HG02840 (cell line): Measurements from ENCODE around the gene TSC22D4.
A peak's percentile ranks its signal among the peaks of the same experiment; 100 is the strongest.
"Not testable (repeated sequence)": the region's sequence is repeated elsewhere in the genome, so short reads cannot be mapped to it uniquely, and the experiment has no call there.

Experiments used
- ATAC-seq: cut with Tn5 transposase; IDR thresholded peaks from one replicate; pipeline ENCODE4 v1.9.1; 2021; ENCODE audit warnings: mild to moderate bottlenecking, moderate library complexity, moderate number of reproducible peaks; ENCODE audit not compliant: unreplicated experiment, low FRiP score

Gene TSC22D4

DNA sequence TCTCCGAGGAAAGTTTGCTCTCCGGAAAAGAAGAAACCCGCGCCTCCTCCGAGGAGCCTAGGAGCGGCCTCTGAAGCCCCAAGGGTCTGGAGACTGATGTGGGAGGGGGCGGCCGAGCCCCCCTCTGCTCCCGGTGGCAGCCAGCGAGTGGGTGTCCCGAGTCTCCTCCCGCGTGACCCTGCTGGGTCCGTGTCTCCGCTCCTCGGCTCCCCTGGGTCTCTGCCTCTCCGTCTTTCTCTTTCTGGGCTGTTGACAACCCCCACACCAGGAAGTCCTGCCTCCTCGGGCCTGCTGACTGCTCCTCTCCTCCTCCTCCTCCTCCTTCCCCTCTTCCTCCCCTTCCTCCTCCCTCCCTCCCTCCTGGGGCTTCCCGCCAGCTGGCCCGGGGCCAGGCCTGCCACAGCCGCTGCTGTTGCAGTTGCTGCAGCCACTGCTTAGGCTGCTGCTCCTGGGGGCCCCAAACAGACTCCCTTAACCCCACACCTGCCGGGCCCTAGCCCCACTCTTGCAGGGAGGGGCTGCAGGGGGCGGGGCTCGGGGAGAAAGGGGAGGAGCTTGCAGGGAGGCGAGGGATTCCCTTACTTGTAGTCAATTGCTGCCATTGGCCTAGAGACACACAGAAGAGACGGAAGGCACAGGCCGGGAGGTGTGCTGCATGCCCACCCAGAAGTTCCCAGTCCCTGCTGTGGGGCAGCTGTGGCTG lies at the start of gene TSC22D4:
TSS of gene TSC22D4 (minus strand) at position 257 of the 703 bp plus-strand sequence. CDS start 1,176 bp downstream, outside the sequence.
- ATAC-seq: peak; percentile 47

DNA sequence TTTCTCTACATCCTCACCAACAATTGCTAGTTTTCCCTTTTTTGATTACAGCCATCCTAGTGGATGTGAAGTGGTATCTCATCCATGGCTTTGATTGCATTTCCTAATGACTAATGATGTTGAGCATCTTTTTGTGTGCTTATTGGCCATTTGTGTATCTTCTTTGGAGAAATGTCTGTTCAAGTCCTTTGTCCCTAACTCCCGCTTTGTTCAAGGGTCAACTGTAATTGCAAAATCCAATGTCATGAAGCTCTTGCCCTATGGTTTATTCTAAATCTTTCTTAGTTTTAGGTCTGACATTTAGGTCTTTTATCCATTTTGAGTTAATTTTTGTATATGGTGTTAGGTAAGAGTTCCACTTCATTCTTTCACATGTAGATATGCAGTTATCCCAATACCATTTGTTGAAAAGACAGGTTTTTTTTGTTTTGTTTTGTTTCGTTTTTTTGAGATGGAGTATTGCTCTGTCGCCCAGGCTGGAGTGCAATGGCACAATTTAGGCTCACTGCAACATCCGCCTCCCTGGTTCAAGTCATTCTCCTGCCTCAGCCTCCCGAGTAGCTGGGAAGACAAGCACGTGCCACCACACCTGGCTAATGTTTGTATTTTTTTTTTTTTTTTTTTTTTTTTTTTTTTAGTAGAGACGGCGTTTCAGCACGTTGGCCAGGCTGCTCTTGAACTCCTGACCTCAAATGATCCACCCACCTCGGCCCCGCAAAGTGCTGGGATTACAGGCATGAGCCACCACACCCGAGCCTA lies 49.3 kb upstream of the TSC22D4 start:
- not testable (repeated sequence) for ATAC-seq

DNA sequence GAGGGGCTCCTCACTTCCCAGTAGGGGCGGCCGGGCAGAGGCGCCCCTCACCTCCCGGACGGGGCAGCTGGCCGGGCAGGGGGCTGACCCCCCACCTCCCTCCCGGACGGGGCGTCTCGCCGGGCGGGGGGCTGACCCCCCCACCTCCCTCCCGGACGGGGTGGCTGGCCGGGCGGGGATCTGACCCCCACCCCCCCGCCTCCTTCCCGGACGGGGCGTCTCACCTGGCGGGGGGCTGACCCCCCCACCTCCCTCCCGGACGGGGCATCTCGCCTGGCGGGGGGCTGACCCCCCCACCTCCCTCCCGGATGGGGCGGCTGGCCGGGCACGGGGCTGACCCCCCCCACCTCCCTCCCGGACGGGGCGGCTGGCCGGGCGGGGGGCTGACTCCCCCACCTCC lies 44.2 kb upstream of the TSC22D4 start:
- not testable (repeated sequence) for ATAC-seq

DNA sequence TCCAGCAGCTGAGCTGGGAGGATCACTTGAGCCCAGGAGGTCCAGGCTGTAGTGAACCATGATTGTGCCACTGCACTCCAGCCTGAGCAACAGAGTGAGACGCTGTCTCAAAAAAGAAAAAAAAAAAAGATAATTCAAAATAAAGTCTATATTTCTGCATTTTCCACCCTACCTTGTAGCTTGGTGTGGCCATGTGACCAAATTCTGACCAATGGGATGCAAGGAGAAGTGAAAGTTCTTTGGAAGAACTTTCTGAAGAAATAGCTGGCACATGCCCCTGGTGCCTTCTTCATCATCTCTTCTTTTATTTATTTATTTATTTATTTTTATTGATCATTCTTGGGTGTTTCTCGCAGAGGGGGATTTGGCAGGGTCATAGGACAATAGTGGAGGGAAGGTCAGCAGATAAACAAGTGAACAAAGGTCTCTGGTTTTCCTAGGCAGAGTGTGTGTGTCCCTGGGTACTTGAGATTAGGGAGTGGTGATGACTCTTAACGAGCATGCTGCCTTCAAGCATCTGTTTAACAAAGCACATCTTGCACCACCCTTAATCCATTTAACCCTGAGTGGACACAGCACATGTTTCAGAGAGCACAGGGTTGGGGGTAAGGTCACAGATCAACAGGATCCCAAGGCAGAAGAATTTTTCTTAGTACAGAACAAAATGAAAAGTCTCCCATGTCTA lies 43.0 kb upstream of the TSC22D4 start:
- not testable (repeated sequence) for ATAC-seq

DNA sequence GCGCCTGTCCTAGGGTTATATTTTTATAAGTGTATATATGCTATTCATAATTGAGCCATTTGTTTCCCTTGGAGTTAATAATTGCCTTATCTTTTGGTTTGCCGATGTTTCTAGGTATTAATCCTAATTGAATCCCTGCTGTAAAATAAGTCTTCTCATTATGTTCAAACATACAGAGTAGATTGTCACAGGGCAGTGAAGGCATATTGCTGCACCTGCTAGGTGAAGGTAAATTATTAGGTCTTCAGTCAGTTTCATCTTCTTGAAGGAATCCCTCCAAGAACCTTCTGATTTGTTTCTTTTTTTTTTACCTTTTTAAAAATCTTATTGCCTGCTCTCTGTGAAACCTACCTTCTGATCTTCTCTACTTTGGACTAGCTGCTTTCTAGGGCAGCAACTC lies 42.1 kb upstream of the TSC22D4 start:
- ATAC-seq: no peak

DNA sequence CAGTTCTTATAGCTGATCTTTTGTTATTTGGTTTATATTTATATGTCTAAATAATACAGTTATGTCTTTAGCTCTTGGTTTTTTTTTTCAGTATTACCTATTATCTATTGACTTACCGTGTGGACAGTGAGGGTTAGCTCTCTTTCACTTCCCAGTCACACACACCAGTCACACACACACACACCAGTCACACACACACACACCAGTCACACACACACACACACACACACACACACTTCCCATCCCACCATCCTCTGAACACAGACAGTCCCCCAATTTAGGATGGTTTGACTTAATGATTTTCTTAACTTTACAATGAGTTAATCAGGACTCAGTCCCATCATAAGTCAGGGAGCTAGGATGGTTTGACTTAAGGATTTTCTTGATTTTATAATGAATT lies 41.1 kb upstream of the TSC22D4 start:
- ATAC-seq: no peak

DNA sequence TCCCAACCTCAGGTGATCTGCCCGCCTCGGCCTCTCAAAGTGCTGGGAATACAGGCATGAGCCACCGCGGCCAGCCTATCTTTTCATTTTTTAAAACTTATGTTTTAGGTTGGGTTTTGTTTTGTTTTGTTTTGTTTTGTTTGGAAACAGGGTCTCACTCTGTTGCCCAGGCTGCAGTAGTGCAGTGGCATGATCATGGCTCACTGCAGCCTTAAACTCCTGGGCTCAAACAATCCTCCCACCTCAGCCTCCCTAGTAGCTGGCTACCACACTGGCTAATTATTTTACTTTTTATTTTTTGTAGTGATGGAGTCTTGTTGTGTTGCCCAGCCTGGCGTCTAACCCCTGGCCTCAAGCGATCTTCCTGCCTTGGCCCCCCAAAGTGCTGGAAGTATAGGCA lies 40.6 kb upstream of the TSC22D4 start:
- ATAC-seq: no peak

DNA sequence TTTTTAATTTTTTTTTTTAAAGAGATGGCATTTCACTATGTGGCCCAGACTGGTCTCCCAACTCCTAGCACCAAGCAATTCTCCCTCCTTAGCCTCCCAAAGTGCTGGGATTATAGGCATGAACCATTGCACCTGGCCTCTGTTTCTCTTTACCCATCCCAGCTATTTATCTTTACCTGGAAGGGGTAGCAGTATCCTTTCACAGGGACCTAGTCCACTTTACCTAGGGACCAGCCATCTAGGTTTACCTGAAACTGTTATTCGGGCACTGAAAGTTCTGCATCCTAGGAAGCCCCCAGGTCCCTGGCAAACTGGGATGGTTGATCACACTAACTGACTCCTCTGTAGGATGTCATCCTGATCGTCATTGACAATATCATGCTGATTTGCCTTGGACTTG lies 38.3 kb upstream of the TSC22D4 start:
- ATAC-seq: no peak

DNA sequence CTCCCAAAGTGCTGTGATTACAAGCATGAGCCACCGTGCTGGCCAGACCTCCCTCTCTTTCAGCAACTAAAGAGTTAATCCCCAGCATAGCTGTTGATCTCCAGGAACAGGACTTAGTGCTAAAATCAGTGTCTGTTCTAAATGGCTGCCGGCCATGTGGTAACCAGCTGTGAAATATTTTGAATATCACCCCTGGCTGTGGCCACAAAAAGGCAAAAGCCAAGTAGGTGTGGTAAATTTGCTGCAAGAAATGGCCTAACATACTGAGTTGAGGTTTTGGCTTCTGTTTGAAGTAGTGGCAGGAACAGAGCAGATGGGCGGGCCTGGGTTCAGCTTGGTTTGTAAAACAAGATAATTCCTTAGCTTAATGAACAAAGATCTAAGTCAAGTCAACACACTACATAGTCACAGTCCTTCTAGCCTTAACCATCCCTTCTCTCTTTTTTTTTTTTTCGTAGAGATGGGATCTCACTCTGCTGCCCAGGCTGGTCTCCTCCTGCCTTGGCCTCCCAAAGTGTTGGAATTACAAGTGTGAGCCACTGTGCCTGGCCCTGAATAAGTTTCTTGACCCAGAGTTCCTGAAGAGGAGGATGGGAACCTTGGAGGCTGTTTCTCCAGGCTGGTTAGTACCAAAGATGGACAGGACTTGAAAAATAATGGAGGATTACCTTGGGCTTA lies 37.3 kb upstream of the TSC22D4 start:
- ATAC-seq: no peak

DNA sequence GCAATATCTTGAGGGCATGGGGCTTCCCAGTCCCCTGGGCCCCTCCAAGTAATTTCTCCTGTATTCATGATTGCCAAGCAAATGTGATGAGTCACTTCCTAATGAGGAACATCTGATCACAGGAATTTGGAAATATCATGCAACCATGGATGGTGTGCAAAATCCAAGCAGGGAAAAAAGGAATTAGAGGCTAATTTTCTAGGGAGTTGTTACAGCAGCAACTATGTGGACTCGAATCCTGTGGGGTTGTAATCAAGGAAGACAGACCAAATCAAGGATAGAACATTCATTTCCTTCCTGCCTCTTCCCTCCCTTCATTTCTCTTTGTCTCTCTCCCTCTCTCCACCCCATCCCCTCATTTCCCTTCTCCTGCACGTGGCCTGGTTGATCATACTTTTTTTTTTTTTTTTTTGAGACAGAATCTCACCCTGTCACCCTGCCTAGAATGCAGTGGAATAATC lies 36.1 kb upstream of the TSC22D4 start:
- ATAC-seq: no peak

DNA sequence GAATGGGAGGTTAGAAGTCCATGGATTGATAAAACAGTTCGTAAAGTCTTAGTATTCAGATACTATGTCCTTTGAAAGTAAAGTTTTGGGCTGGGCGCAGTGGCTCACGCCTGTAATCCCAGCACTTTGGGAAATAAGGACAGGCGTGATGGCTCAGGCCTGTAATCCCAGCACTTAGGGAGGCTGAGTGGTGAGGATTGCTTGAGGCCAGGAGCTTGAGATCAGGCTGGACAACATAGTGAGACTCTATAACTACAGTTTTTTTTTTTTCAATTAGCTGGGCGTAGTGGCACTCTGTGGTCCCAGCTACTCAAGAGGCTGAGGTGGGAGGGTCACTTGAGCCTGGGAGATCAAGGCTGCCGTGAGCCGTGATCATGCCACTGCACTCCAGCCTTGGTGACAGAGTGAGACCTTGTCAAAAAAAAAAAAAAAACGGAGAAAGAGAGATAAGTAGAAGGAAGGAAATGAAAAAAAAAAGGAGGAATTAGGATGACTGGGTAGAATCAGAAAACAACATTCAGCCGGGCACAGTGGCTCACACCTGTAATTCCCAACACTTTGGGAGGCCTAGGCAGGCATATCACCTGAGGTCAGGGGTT lies 34.3 kb upstream of the TSC22D4 start:
- ATAC-seq: no peak

DNA sequence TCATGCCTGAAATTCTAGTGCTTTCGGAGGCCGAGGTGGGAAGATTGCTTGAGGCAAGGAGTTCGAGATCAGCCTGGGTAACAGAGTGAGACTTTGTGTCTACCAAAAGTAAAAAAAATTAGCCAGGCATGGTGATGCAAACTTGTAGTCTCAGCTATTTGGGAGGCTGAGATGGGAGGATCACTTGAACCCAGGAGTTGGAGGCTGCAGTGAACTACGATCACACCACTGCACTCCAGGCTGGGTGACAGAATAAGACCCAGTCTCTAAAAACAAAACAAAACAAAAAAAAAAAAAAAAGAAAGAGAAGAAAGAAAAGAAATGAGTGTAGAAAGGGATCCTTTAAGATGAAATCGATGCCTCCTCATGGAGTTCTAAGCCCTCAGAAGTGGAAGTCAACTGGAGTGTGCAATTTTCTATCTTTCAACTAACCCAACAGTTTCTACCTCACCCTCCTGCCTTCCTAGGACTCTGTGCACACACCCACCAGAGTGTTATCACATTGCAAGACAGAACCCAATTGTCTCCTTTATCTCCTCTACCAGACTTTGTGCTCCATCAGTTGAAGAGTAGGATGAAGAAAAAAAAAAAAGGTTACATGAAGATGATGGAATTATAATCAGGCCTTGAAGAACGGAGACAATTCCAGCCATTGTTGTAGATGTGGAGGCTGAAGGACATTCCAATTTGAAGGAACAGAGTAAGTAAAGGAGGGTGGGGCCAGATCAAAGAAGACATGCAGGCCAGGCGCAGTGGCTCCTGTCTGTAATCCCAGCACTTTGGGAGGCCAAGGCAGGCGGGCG lies 31.6 kb upstream of the TSC22D4 start:
- ATAC-seq: no peak

DNA sequence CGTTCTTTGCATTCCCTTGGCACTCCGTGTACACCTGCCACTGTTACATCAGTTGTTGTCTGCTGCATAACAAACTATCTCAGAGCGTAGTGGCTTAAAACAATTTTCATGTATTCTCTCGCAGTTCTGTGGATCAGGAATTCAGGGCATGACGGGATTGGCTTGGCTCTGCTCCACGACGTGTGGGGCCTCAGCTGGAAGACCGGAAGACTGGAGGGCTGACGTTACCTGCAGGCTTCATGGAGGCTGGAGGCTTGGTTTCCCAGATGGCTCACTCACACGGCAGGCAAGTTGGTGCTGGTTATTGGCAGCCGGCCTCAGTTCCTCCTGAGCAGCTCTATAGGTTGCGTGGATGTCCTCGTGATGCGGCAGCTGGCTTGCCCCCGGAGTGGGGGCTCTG lies 30.2 kb upstream of the TSC22D4 start:
- ATAC-seq: no peak

DNA sequence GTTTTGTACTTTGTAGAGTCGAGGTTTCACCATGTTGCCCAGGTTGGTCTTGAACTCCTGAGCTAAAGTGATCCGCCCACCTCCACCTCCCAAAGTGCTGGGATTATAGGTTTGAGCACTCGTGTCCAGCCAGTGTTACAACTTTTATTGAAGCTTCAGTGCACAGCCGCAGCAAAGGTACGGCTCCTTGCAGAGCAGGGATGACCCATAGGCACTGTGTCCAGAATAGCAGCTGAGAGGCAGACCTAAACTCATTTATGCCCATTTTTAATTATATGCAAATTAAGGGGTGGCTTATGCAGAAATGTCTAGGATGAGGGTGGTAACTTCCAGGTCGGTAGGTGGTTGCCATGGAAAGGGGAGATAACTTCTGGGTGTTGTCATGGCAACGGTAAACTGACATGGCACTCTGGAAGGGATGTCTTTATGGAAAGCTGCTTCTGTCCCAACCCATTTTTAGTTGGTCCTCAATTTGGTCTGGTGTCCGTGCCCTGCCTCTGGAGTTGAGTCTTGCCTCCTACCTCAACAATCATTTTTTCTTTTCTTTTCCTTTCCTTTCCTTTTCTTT lies 27.4 kb upstream of the TSC22D4 start:
- ATAC-seq: no peak

DNA sequence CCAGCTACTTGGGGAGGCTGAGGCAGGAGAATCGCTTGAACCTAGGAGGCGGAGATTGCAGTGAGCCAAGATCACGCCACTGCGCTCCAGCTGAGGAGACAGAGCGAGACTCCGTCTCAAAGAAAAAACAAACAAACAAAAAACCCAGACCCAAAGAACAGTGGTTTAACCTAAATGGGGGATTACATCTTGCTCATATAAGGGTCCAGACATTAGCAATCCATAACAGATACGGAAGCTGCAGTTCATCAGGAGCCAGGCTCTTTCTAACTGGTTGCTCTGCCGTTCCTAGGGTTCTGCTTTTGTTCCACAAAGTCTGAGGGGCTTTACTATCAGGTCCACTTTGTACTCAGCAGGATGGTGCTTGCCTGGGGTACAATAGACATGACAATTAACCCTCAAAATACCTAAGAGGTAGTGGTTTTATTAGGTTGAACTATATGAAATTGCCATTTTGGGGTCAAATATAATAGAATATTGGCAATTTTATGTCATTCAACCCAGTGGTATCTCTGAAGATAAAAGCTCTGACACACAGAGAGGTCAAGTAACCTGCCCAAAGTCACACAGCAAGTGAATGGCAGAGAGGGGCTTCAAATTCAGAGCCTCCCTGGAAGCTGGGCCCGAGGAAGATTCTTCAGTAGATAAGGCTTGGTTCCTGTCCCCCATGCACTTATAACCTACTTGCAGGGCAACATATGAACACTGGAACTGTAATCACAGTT lies 26.0 kb upstream of the TSC22D4 start:
- ATAC-seq: no peak

DNA sequence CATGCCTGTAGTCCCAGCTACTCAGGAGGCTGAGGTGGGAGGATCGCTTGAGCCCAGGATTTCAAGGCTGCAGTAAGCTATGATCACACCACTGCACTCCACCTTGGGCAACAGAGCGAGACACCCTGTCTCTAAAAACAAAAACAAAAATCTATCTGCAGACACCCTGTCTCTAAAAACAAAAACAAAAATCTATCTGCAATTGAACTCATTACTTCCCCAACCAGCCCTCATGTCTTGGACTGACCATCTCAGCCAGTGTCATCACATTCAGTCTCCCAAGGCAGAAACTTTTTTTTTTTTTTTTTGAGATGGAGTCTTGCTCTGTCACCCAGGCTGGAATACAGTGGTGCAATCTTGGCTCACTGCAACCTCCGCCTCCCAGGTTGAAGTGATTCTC lies 25.0 kb upstream of the TSC22D4 start:
- not testable (repeated sequence) for ATAC-seq

DNA sequence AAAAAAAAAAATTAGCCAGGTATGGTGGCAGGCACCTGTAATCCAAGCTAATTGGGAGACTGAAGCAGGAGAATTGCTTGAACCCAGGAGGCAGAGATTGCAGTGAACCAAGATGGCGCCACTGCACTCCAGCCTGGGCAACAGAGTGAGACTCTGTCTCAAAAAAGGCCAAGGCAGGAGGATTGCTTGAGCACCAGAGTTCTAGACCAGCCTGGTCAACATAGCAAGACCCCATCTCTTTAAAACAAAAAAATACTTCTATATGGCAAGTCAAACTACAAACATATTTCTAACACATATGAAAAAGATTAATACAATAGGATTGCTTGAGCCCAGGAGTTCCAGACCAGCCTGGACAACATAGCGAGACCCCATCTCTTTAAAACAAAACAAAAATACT lies 21.7 kb upstream of the TSC22D4 start:
- not testable (repeated sequence) for ATAC-seq

DNA sequence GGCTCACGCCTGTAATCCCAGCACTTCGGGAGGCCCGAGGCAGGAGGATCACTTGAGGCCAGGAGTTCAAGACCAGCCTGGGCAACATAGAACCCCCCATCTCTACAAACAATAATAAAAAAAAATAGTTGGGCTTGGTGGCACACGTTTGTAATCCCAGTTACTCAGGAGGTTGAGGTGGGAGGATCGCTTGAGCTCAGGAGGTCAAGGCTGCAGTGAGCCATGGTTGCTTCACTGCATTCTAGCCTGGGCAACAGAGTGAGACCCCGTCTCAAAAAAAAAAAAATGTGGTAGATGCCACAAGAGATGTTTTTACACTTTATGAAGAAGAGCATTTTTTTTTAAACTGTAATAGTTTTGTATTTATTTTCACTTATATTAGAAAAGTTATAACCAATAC lies 17.5 kb upstream of the TSC22D4 start:
- no peak for ATAC-seq
